Body of pancreas (tissue), 4 donors: Measurements from ENCODE around the gene CST4.

Experiments
- POLR2A ChIP-seq, 3 donors: fragments of 450-650 bp; IDR thresholded peaks; one replicate each; pipeline ENCODE4 v1.6.1; 2016; ENCODE audit warnings: antibody characterized with exemption in 3 of 3, mild to moderate bottlenecking in 2 of 3
- TF ChIP-seq, protein P1 (sequence below), 7 experiments: fragments of 450-650 bp in 4 of 7; fragments of 200-600 bp in 3 of 7; sonication (generic) in 3 of 7; IDR thresholded peaks; one replicate each; pipeline ENCODE4 v1.5.1; 2016 to 2019; ENCODE audit warnings: antibody characterized with exemption in 7 of 7

- TF ChIP-seq, protein P1, sequence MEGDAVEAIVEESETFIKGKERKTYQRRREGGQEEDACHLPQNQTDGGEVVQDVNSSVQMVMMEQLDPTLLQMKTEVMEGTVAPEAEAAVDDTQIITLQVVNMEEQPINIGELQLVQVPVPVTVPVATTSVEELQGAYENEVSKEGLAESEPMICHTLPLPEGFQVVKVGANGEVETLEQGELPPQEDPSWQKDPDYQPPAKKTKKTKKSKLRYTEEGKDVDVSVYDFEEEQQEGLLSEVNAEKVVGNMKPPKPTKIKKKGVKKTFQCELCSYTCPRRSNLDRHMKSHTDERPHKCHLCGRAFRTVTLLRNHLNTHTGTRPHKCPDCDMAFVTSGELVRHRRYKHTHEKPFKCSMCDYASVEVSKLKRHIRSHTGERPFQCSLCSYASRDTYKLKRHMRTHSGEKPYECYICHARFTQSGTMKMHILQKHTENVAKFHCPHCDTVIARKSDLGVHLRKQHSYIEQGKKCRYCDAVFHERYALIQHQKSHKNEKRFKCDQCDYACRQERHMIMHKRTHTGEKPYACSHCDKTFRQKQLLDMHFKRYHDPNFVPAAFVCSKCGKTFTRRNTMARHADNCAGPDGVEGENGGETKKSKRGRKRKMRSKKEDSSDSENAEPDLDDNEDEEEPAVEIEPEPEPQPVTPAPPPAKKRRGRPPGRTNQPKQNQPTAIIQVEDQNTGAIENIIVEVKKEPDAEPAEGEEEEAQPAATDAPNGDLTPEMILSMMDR (IDR thresholded peaks at IDR 0.05): no peak
- no peak for TF ChIP-seq POLR2A (IDR thresholded peaks at IDR 0.05)
These were observed 52.5 kb downstream of the CST4 start for GRCh38 chr20:23636182-23636907.
